Mesenchymal stem cell (in vitro differentiated cells and primary cell): Measurements from ENCODE around the gene MTX1.

Source experiments
- DNase-seq: peaks from one replicate; pipeline ENCODE4 v3.0.0-alpha.2; 2013
- H2AFZ ChIP-seq: one replicate; pipeline ENCODE4 v1.6.1; 2013; ENCODE audit warnings: low read depth, mild to moderate bottlenecking, control low read depth, inconsistent platforms, low read length, moderate library complexity
- H2AK5ac ChIP-seq: 2 replicates; pipeline ENCODE4 v1.6.1; 2013; ENCODE audit warnings: low read length, moderate library complexity, mild to moderate bottlenecking, inconsistent platforms; ENCODE audit not compliant: severe bottlenecking
- H2BK120ac ChIP-seq: one replicate; pipeline ENCODE4 v1.6.1; 2013; ENCODE audit warnings: low read depth, mild to moderate bottlenecking, inconsistent platforms, low read length, moderate library complexity
- H2BK12ac ChIP-seq, 2 experiments: one replicate each; pipeline ENCODE4 v1.6.1; 2013; ENCODE audit warnings: inconsistent platforms in 2 of 2, low read length in 2 of 2, mild to moderate bottlenecking in 2 of 2, moderate library complexity in 2 of 2, control low read depth in 1 of 2
- H2BK15ac ChIP-seq: one replicate; pipeline ENCODE4 v1.6.1; 2013; ENCODE audit warnings: mild to moderate bottlenecking, low read depth, inconsistent platforms; ENCODE audit not compliant: poor library complexity, severe bottlenecking
- H2BK5ac ChIP-seq: 2 replicates; pipeline ENCODE4 v1.6.1; 2013; ENCODE audit warnings: low read depth, mild to moderate bottlenecking, low read length, control low read depth, inconsistent platforms; ENCODE audit not compliant: poor library complexity, severe bottlenecking
- H3K14ac ChIP-seq, 2 experiments: one replicate each; pipeline ENCODE4 v1.6.1; 2013; ENCODE audit warnings: inconsistent platforms in 2 of 2, low read length in 2 of 2, control low read depth in 1 of 2, mild to moderate bottlenecking in 1 of 2, moderate library complexity in 1 of 2
- H3K18ac ChIP-seq, 2 experiments: one replicate each; pipeline ENCODE4 v1.6.1; 2013; ENCODE audit warnings: inconsistent platforms in 2 of 2, low read length in 2 of 2, control low read depth in 1 of 2, low read depth in 1 of 2, mild to moderate bottlenecking in 1 of 2
- H3K23ac ChIP-seq, 2 experiments: one replicate each; pipeline ENCODE4 v1.6.1; 2013; ENCODE audit warnings: inconsistent platforms in 2 of 2, low read length in 2 of 2, mild to moderate bottlenecking in 2 of 2, moderate library complexity in 2 of 2, control low read depth in 1 of 2
- H3K27ac ChIP-seq: 2 replicates; pipeline ENCODE4 v1.5.1; 2013; ENCODE audit warnings: mild to moderate bottlenecking, moderate library complexity, low read length, control low read depth, inconsistent platforms; ENCODE audit not compliant: poor library complexity, severe bottlenecking
- H3K27me3 ChIP-seq, 2 experiments: 2 replicates each; pipeline versions ENCODE4 v1.6.1 to v1.7.0; 2013; ENCODE audit warnings: low read length in 2 of 2, mild to moderate bottlenecking in 2 of 2, moderate library complexity in 2 of 2, control low read depth in 1 of 2, inconsistent platforms in 1 of 2; ENCODE audit not compliant: control insufficient read depth in 1 of 2, insufficient read depth in 1 of 2
- H3K36me3 ChIP-seq, 2 experiments: 2 replicates each; pipeline versions ENCODE4 v1.6.1 to v1.7.0; 2013; ENCODE audit warnings: low read length in 2 of 2, control low read depth in 1 of 2, inconsistent platforms in 1 of 2, low read depth in 1 of 2, mild to moderate bottlenecking in 1 of 2; ENCODE audit not compliant: insufficient read depth in 2 of 2, control insufficient read depth in 1 of 2
- H3K4ac ChIP-seq, 2 experiments: one replicate each; pipeline ENCODE4 v1.6.1; 2013; ENCODE audit warnings: inconsistent platforms in 2 of 2, low read length in 2 of 2, mild to moderate bottlenecking in 2 of 2, moderate library complexity in 2 of 2, control low read depth in 1 of 2, low read depth in 1 of 2
- H3K4me1 ChIP-seq: 2 replicates; pipeline ENCODE4 v1.6.1; 2013; ENCODE audit warnings: low read depth, low read length, control low read depth; ENCODE audit not compliant: control insufficient read depth, insufficient read depth
- H3K4me2 ChIP-seq: 2 replicates; pipeline ENCODE4 v1.6.1; 2013; ENCODE audit warnings: low read length, mild to moderate bottlenecking, inconsistent platforms; ENCODE audit not compliant: poor library complexity, severe bottlenecking
- H3K4me3 ChIP-seq, 2 experiments: 2 replicates each; pipeline versions ENCODE4 v1.5.1 to v1.7.0; 2013; ENCODE audit warnings: low read length in 2 of 2, mild to moderate bottlenecking in 2 of 2, control low read depth in 1 of 2, low read depth in 1 of 2; ENCODE audit not compliant: insufficient read depth in 1 of 2
- H3K79me1 ChIP-seq: replicated peaks from 2 replicates; pipeline ENCODE4 v1.6.1; 2013; ENCODE audit warnings: mild to moderate bottlenecking, control low read depth, low read length, inconsistent platforms; ENCODE audit not compliant: poor library complexity, severe bottlenecking
- H3K9ac ChIP-seq: 2 replicates; pipeline ENCODE4 v1.7.0; 2013; ENCODE audit warnings: mild to moderate bottlenecking, low read length, moderate library complexity
- H3K9me3 ChIP-seq: 2 replicates; pipeline ENCODE4 v1.7.0; 2013; ENCODE audit warnings: mild to moderate bottlenecking, low read length; ENCODE audit not compliant: control insufficient read depth
- H4K8ac ChIP-seq: one replicate; pipeline ENCODE4 v1.6.1; 2013; ENCODE audit warnings: inconsistent platforms, mild to moderate bottlenecking, low read length, moderate library complexity
- H4K91ac ChIP-seq: one replicate; pipeline ENCODE4 v1.6.1; 2013; ENCODE audit warnings: mild to moderate bottlenecking, low read length, inconsistent platforms
- WGBS: methylation state at CpG from one replicate; pipeline ENCODE4 v1.1.7; 2013; ENCODE audit warnings: mixed read lengths; 5-methylcytosine and 5-hydroxymethylcytosine counted together

Gene MTX1

DNA sequence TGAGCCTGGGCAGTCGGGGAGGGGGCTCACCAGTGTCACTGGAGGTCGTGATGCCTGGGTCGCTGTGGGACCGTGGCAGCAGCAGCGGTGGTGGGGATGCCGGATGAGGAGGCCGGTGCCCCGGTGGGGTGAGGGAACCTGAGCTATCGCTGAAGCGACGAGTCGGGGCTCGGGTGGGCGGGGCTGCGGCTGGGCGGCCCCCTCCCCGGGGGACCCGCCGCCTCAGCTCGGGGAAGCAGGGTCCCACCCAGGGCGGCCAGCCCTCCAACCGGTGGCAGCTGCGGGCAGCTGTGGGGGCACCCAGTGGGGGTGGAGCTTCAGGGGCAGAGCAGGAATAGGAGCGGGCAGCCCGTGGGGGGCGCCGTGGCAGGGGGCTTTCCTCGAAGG, 41.7 kb downstream of the MTX1 start:
- Histone ChIP-seq H3K4me1 (peaks cover 23% of the 10 kb centered on the region), H2AK5ac (no peak overlapping the region), H2BK120ac (no peak overlapping the region), H3K23ac (no peak overlapping the region), H3K27me3 (no peaks in the 10 kb centered on the region), H3K27ac (no peak overlapping the region), H3K4me3 (no peak overlapping the region), H3K9ac (peak overlapping the region; percentile 59), H3K4ac (peak overlapping the region in 1 of 2 experiments; percentile 79), H3K79me1 (peaks cover 15% of the 10 kb centered on the region), H2AFZ (peak overlapping the region; percentile 72), H3K18ac (peak overlapping the region; percentile 75 to 78), H3K4me2 (peak overlapping the region; percentile 31), H3K9me3 (no peaks in the 10 kb centered on the region), H2BK12ac (peak overlapping the region in 1 of 2 experiments; percentile 45), H3K36me3 (peaks cover 41 to 43% of the 10 kb centered on the region in 2 experiments), H3K14ac (peak overlapping the region in 1 of 2 experiments; percentile 82), H4K91ac (peak overlapping the region; percentile 95), H2BK15ac (peak overlapping the region; percentile 34), H4K8ac (peak overlapping the region; percentile 99), H2BK5ac (no peak overlapping the region)
- DNase-seq: no peak
- WGBS: 46% methylated on average over 21 of the region's 28 CpGs

DNA sequence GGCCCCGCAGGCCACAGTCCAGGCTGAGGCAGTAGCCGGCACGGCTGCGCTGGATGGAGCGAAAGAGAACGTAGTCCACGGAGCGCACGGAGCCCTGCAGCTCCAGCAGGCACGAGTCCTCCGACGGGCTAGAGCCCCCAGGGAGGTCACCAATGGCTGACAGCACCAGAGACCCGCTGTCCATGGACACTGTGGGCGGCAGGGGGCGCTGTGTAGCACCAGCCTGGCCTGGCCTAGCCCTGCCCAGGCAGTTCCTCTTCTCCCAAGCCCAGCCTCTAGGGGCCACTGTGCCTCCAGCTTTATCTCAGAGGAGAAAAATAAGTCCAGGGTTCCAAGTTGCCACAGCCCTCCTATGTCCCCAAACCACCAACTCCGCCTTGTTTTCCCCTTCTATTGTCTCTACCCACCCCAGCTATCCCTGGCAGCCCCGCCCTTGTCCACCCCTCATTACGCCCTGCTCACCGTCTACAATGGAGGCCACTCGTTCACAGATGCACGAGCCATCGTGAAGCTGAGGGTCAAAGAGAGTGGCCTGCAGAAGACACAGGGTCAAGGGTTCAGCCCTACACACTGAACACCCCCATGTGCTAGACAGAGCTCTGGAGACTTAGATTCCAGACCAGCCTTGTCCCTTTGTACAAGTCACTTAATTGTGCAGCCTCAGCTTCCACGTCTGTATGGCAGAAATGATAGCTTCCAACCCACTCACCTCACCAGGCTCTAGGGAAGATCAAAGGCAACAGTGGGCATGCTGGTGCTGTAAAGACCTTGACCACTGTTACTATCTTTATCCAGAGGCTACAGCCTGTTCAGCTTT, 42.3 kb downstream of the MTX1 start:
- no peak overlapping the region for H3K27ac ChIP-seq
- H3K14ac ChIP-seq: peak overlapping the region in 1 of 2 experiments; percentile 82
- peak overlapping the region; percentile 99 for H4K8ac ChIP-seq
- H2BK15ac ChIP-seq: peak overlapping the region; percentile 34
- H3K4me2 ChIP-seq: peak overlapping the region; percentile 31
- no peaks in the 10 kb centered on the region for H3K27me3 ChIP-seq
- peak overlapping the region; percentile 75 to 78 for H3K18ac ChIP-seq
- peak overlapping the region in 1 of 2 experiments; percentile 79 for H3K4ac ChIP-seq
- H2BK12ac ChIP-seq: peak overlapping the region in 1 of 2 experiments; percentile 45
- H3K23ac ChIP-seq: no peak overlapping the region
- 24% methylated on average over 23 of the region's 23 CpGs for WGBS
- H4K91ac ChIP-seq: peak overlapping the region; percentile 95
- DNase-seq: peak; percentile 91
- H3K36me3 ChIP-seq: peaks cover 41 to 44% of the 10 kb centered on the region in 2 experiments
- peak overlapping the region; percentile 72 for H2AFZ ChIP-seq
- no peak overlapping the region for H2BK120ac ChIP-seq
- H3K9me3 ChIP-seq: no peaks in the 10 kb centered on the region
- peaks cover 23% of the 10 kb centered on the region for H3K4me1 ChIP-seq
- peak overlapping the region; percentile 59 for H3K9ac ChIP-seq
- H2BK5ac ChIP-seq: no peak overlapping the region
- peaks cover 15% of the 10 kb centered on the region for H3K79me1 ChIP-seq
- H2AK5ac ChIP-seq: no peak overlapping the region
- H3K4me3 ChIP-seq: no peak overlapping the region

DNA sequence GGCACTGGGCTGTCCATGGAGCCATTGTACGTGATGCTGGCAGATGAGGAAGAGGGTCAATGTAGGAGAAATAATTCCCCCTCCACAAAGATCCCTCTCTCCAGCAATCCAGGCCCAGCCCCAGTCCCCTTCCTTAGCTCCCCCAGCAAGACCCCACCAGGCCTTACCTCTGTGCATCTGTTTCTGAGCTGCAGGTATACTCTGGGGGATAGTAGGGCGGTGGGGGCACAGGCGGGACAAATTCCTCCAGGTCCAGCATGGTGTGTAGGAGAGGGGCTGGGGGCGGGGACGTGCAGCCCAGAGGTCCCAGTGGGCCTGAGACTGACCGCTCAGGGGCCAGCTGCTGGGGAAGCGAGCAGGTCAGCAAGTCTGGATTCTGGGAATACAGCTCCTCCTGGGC, 43.1 kb downstream of the MTX1 start:
- H3K4me1 ChIP-seq: peaks cover 30% of the 10 kb centered on the region
- H2BK15ac ChIP-seq: no peak overlapping the region
- no peak overlapping the region for H2BK120ac ChIP-seq

DNA sequence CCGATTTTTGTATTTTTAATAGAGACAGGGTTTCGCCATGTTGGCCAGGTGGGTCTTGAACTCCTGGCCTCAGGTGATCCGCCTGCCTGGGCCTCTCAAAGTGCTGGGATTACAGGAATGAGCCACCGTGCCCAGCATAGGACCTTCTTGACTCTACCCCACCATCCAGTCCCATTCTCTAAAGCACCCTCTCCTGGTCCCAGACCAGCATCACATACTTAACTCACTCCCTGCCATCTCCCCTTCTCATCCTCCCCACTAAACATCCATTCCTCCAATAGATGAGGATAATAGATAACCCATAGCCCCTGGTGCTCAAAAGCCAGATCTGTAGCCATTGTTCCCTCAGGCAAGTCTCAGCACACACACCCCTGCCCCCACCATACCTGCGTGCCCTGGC, 44.7 kb downstream of the MTX1 start:
- Histone ChIP-seq H3K27me3 (no peaks in the 10 kb centered on the region), H3K36me3 (peaks cover 37 to 45% of the 10 kb centered on the region in 2 experiments), H4K91ac (no peak overlapping the region), H3K14ac (no peak overlapping the region), H2BK15ac (no peak overlapping the region), H3K4me3 (peak overlapping the region in 1 of 2 experiments; percentile 95), H2AK5ac (no peak overlapping the region), H3K9me3 (no peaks in the 10 kb centered on the region), H3K27ac (no peak overlapping the region), H2AFZ (no peak overlapping the region), H3K23ac (no peak overlapping the region), H3K9ac (peak overlapping the region; percentile 94), H3K4ac (no peak overlapping the region), H3K79me1 (peaks cover 18% of the 10 kb centered on the region), H3K18ac (peak overlapping the region in 1 of 2 experiments; percentile 48), H4K8ac (no peak overlapping the region), H2BK12ac (peak overlapping the region in 1 of 2 experiments; percentile 15), H2BK5ac (no peak overlapping the region), H3K4me1 (peaks cover 30% of the 10 kb centered on the region), H2BK120ac (no peak overlapping the region), H3K4me2 (no peak overlapping the region)
- WGBS: 94% methylated on average over 5 of the region's 5 CpGs
- DNase-seq: no peak

More for the DNA sequence above, 43.1 kb downstream of the MTX1 start:
- WGBS: 84% methylated on average over 6 of the region's 7 CpGs
- Histone ChIP-seq H3K4ac (no peak overlapping the region), H3K18ac (no peak overlapping the region), H4K8ac (no peak overlapping the region), H3K36me3 (peaks cover 43 to 49% of the 10 kb centered on the region in 2 experiments), H3K4me3 (no peak overlapping the region), H3K23ac (no peak overlapping the region), H2AK5ac (no peak overlapping the region), H2BK5ac (no peak overlapping the region), H3K4me2 (no peak overlapping the region), H2AFZ (no peak overlapping the region), H3K9ac (peak overlapping the region; percentile 59), H3K27ac (no peak overlapping the region), H2BK12ac (no peak overlapping the region), H3K27me3 (no peaks in the 10 kb centered on the region), H3K9me3 (no peaks in the 10 kb centered on the region), H3K79me1 (peaks cover 18% of the 10 kb centered on the region), H4K91ac (no peak overlapping the region), H3K14ac (peak overlapping the region in 1 of 2 experiments; percentile 19)
- no peak for DNase-seq
